ENCODE results near the gene ELAVL2. TPM values are rescaled to one million over a fixed set of nuclear protein-coding genes. Genes with fewer than 3 reads are reported as not detected.

Gene ELAVL2
- total RNA-seq, 1 experiment from 2014 or later, result 0.18 TPM

DNA sequence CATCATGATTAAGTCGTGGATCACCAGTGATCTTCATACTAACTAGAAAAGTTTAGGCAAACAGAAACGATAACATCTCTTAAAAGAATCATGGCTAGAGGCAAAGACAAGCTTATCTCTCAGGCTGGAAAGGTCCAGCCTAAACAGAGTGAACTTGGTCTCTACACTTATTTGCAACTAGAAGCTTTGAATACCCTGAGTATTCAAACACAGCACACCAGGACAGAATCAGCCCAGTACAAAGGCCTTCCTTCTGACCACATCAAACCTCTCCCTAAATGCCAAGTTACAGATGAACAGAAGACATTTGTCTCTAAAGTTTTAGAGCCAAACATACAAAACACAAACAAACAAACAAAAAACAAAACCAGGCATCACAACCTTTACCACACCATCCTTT is 57.2 kb downstream of the ELAVL2 start:
- H3K4me1 Mint-ChIP-seq (ENCODE audit: low read depth, unreplicated experiment), result no peaks in the 10 kb centered on the region
- no peaks in the 10 kb centered on the region for H3K27me3 ChIP-seq (replicated peaks; ENCODE audit: control insufficient read depth, insufficient read depth, low read length)
- H3K9me3 Mint-ChIP-seq (ENCODE audit: unreplicated experiment), result no peaks in the 10 kb centered on the region
- no peaks in the 10 kb centered on the region for H3K36me3 Mint-ChIP-seq (ENCODE audit: insufficient read depth, unreplicated experiment)
- POLR2A ChIA-PET, result no interaction called here
- intact Hi-C loops (cut with micrococcal nuclease; ENCODE audit: unreplicated experiment), result no loop called here
- no peaks in the 10 kb centered on the region for H3K9me3 ChIP-seq
- TF ChIP-seq CTCF (IDR thresholded peaks at IDR 0.05; ENCODE audit: insufficient read depth in 1 of 2, low read depth in 1 of 2, low read length in 1 of 2, severe bottlenecking in 1 of 2, unreplicated experiment in 1 of 2), result no peak
- no peak overlapping the region for H3K27ac Mint-ChIP-seq (ENCODE audit: unreplicated experiment)
- no TSS peak for BruUV-seq (replicated peaks)
- H3K27me3 Mint-ChIP-seq (ENCODE audit: insufficient read depth, unreplicated experiment), result no peaks in the 10 kb centered on the region
- no peak overlapping the region for H3K4me3 ChIP-seq (ENCODE audit: low read depth, low read length)
- H3K4me1 ChIP-seq, result no peaks in the 10 kb centered on the region
- CTCF ChIA-PET, result no interaction called here
- no peaks in the 10 kb centered on the region for H3K36me3 ChIP-seq (ENCODE audit: control insufficient read depth, insufficient read depth, low read length)
- H3K4me3 Mint-ChIP-seq (ENCODE audit: unreplicated experiment), result no peak overlapping the region
- no peak for DNase-seq

DNA sequence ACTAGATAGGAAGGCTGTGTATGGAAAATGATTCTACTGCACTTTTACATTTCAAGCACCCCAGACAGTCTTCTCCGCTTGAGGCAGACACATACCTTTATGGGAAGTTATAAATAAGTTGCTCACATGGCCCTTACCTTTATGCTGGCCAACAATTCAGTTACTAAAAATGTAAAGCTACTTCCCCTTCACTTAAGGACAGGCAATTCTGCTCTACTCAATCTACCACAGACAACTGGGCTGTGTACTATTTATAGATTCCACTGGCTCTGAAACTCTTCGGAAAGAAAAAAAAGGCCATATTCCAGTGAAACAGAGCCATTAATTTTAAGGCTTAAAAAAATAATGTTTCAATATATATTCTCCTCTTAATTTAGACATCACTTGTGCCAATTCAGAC is 59.4 kb downstream of the ELAVL2 start:
- no peak overlapping the region for H3K4me3 Mint-ChIP-seq (ENCODE audit: unreplicated experiment)
- ChIA-PET CTCF (no interaction called here), POLR2A (no interaction called here)
- H3K36me3 ChIP-seq (ENCODE audit: control insufficient read depth, insufficient read depth, low read length), result no peaks in the 10 kb centered on the region
- H3K27me3 Mint-ChIP-seq (ENCODE audit: insufficient read depth, unreplicated experiment), result no peaks in the 10 kb centered on the region
- no peaks in the 10 kb centered on the region for H3K9me3 ChIP-seq
- no peaks in the 10 kb centered on the region for H3K36me3 Mint-ChIP-seq (ENCODE audit: insufficient read depth, unreplicated experiment)
- TF ChIP-seq CTCF (IDR thresholded peaks at IDR 0.05; ENCODE audit: insufficient read depth in 1 of 2, low read depth in 1 of 2, low read length in 1 of 2, severe bottlenecking in 1 of 2, unreplicated experiment in 1 of 2), result no peak
- H3K4me1 ChIP-seq, result no peaks in the 10 kb centered on the region
- no peak overlapping the region for H3K27ac Mint-ChIP-seq (ENCODE audit: unreplicated experiment)
- no peaks in the 10 kb centered on the region for H3K27me3 ChIP-seq (replicated peaks; ENCODE audit: control insufficient read depth, insufficient read depth, low read length)
- intact Hi-C loops (cut with micrococcal nuclease; ENCODE audit: unreplicated experiment), result no loop called here
- DNase-seq, result no peak
- no peaks in the 10 kb centered on the region for H3K4me1 Mint-ChIP-seq (ENCODE audit: low read depth, unreplicated experiment)
- BruUV-seq (replicated peaks), result no TSS peak
- no peaks in the 10 kb centered on the region for H3K9me3 Mint-ChIP-seq (ENCODE audit: unreplicated experiment)
- no peak overlapping the region for H3K4me3 ChIP-seq (ENCODE audit: low read depth, low read length)

DNA sequence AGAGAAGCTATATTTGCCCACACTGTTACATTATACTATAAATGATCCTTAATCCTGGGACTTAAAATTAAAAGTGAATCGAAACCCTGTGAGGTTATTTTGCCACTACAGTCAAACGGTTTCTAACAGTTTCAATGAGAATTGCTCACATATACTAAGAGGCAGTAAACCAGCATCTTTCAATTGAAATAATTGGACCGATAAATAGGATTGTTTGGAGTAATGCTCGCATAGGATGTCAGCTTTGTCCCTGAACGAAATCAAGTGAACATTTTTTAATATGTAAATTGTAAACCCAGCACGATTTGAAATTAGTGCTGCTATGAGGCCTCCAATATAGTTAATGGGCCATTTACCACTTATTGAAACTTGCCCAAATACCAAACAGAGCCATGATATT is 60.5 kb downstream of the ELAVL2 start:
- Histone ChIP-seq H3K4me1 (no peaks in the 10 kb centered on the region), H3K36me3 (ENCODE audit: control insufficient read depth, insufficient read depth, low read length) (no peaks in the 10 kb centered on the region), H3K4me3 (ENCODE audit: low read depth, low read length) (no peak overlapping the region), H3K27me3 (replicated peaks; ENCODE audit: control insufficient read depth, insufficient read depth, low read length) (no peaks in the 10 kb centered on the region), H3K9me3 (no peaks in the 10 kb centered on the region)
- Mint-ChIP-seq H3K4me1 (ENCODE audit: low read depth, unreplicated experiment) (no peaks in the 10 kb centered on the region), H3K4me3 (ENCODE audit: unreplicated experiment) (no peak overlapping the region), H3K36me3 (ENCODE audit: insufficient read depth, unreplicated experiment) (no peaks in the 10 kb centered on the region), H3K9me3 (ENCODE audit: unreplicated experiment) (no peaks in the 10 kb centered on the region), H3K27ac (ENCODE audit: unreplicated experiment) (no peak overlapping the region), H3K27me3 (ENCODE audit: insufficient read depth, unreplicated experiment) (no peaks in the 10 kb centered on the region)
- BruUV-seq (replicated peaks), result no TSS peak
- no peak for DNase-seq
- no peak for TF ChIP-seq CTCF (IDR thresholded peaks at IDR 0.05; ENCODE audit: insufficient read depth in 1 of 2, low read depth in 1 of 2, low read length in 1 of 2, severe bottlenecking in 1 of 2, unreplicated experiment in 1 of 2)
- POLR2A ChIA-PET, result no interaction called here
- intact Hi-C loops (cut with micrococcal nuclease; ENCODE audit: unreplicated experiment), result no loop called here
- CTCF ChIA-PET, result no interaction called here

Data from Caco-2 (cell line).